GM23338 (cell line): Measurements from ENCODE around the gene TMEM86A. TPM values are rescaled to one million over a fixed set of nuclear protein-coding genes. Genes with fewer than 3 reads are reported as not detected.

Experiments used
- CREB1 ChIP-seq: fragments of 250-450 bp; sonication (Bioruptor Pico); IDR thresholded peaks from 2 replicates; pipeline ENCODE4 v1.5.0; 2020; ENCODE audit warnings: low read depth, mild to moderate bottlenecking, moderate library complexity
- CTCF ChIP-seq, 2 experiments: fragments of 200-600 bp in 1 of 2; sonication (generic) in 1 of 2; conservative IDR thresholded peaks; 2 replicates each; pipeline versions ENCODE4 v1.5.1 to v1.6.1; 2016 to 2017; ENCODE audit warnings: antibody characterized with exemption in 2 of 2, low read depth in 2 of 2, mild to moderate bottlenecking in 2 of 2, moderate library complexity in 1 of 2
- EZH2 ChIP-seq: fragments of 200-600 bp; sonication (generic); IDR thresholded peaks from one replicate; pipeline ENCODE4 v1.8.0; 2017; ENCODE audit warnings: antibody characterized with exemption, mild to moderate bottlenecking, low read depth; ENCODE audit not compliant: unreplicated experiment
- JUNB ChIP-seq: IDR thresholded peaks from one replicate; pipeline ENCODE4 v1.6.1; 2016; ENCODE audit warnings: antibody characterized with exemption; ENCODE audit not compliant: unreplicated experiment
- NANOG ChIP-seq: IDR thresholded peaks from 2 replicates; pipeline ENCODE4 v1.6.1; 2016; ENCODE audit warnings: antibody characterized with exemption, borderline replicate concordance
- POLR2AphosphoS5 ChIP-seq: IDR thresholded peaks from 2 replicates; pipeline ENCODE4 v1.6.1; 2016; ENCODE audit warnings: antibody characterized with exemption, low read depth
- STAT1 ChIP-seq: IDR thresholded peaks from one replicate; pipeline ENCODE4 v1.6.1; 2016; ENCODE audit warnings: antibody characterized with exemption; ENCODE audit not compliant: unreplicated experiment
- polyA plus RNA-seq: library from polyadenylated mRNA; unstranded; fragments of >200 nt; fragmentation: Nextera tagmentation; extraction: Ambion mirVana; gene quantifications from 2 replicates; pipeline ENCODE4 v1.2.1, GENCODE V29; 2016
- total RNA-seq: library from RNA; depleted of rRNA; stranded (reverse); fragments of >200 nt; shearing (Covaris generic); gene quantifications from 2 replicates; pipeline ENCODE4 v1.2.3, GENCODE V29; 2014
- TF ChIP-seq, protein P1 (sequence below): fragments of 250-450 bp; sonication (Bioruptor Pico); IDR thresholded peaks from 2 replicates; pipeline ENCODE4 v1.5.0; 2020; ENCODE audit warnings: mild to moderate bottlenecking, moderate library complexity

Gene TMEM86A
- total and polyA plus RNA-seq, 2 experiments from 2014 or later = 0.45 to 0.91 TPM

GRCh38 chr11:18731441-18731840, 32.9 kb downstream of the TMEM86A start (continued):
- no peak for TF ChIP-seq CTCF (conservative IDR thresholded peaks at IDR 0.05; ENCODE audit: low read depth in 2 of 2)
- no peak for TF ChIP-seq STAT1
- no peak for TF ChIP-seq NANOG
- no peak for TF ChIP-seq EZH2
- no peak for TF ChIP-seq POLR2AphosphoS5
- TF ChIP-seq CREB1 (CRISPR knock-in tag) = no peak
- TF ChIP-seq, protein P1, sequence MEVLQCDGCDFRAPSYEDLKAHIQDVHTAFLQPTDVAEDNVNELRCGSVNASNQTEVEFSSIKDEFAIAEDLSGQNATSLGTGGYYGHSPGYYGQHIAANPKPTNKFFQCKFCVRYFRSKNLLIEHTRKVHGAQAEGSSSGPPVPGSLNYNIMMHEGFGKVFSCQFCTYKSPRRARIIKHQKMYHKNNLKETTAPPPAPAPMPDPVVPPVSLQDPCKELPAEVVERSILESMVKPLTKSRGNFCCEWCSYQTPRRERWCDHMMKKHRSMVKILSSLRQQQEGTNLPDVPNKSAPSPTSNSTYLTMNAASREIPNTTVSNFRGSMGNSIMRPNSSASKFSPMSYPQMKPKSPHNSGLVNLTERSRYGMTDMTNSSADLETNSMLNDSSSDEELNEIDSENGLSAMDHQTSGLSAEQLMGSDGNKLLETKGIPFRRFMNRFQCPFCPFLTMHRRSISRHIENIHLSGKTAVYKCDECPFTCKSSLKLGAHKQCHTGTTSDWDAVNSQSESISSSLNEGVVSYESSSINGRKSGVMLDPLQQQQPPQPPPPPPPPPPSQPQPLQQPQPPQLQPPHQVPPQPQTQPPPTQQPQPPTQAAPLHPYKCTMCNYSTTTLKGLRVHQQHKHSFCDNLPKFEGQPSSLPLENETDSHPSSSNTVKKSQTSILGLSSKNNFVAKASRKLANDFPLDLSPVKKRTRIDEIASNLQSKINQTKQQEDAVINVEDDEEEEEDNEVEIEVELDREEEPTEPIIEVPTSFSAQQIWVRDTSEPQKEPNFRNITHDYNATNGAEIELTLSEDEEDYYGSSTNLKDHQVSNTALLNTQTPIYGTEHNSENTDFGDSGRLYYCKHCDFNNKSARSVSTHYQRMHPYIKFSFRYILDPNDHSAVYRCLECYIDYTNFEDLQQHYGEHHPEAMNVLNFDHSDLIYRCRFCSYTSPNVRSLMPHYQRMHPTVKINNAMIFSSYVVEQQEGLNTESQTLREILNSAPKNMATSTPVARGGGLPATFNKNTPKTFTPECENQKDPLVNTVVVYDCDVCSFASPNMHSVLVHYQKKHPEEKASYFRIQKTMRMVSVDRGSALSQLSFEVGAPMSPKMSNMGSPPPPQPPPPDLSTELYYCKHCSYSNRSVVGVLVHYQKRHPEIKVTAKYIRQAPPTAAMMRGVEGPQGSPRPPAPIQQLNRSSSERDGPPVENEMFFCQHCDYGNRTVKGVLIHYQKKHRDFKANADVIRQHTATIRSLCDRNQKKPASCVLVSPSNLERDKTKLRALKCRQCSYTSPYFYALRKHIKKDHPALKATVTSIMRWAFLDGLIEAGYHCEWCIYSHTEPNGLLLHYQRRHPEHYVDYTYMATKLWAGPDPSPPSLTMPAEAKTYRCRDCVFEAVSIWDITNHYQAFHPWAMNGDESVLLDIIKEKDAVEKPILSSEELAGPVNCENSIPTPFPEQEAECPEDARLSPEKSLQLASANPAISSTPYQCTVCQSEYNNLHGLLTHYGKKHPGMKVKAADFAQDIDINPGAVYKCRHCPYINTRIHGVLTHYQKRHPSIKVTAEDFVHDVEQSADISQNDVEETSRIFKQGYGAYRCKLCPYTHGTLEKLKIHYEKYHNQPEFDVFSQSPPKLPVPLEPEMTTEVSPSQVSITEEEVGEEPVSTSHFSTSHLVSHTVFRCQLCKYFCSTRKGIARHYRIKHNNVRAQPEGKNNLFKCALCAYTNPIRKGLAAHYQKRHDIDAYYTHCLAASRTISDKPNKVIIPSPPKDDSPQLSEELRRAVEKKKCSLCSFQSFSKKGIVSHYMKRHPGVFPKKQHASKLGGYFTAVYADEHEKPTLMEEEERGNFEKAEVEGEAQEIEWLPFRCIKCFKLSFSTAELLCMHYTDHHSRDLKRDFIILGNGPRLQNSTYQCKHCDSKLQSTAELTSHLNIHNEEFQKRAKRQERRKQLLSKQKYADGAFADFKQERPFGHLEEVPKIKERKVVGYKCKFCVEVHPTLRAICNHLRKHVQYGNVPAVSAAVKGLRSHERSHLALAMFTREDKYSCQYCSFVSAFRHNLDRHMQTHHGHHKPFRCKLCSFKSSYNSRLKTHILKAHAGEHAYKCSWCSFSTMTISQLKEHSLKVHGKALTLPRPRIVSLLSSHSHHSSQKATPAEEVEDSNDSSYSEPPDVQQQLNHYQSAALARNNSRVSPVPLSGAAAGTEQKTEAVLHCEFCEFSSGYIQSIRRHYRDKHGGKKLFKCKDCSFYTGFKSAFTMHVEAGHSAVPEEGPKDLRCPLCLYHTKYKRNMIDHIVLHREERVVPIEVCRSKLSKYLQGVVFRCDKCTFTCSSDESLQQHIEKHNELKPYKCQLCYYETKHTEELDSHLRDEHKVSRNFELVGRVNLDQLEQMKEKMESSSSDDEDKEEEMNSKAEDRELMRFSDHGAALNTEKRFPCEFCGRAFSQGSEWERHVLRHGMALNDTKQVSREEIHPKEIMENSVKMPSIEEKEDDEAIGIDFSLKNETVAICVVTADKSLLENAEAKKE = no peak
- no peak for TF ChIP-seq JUNB
